Gastroesophageal sphincter (tissue), 3 donors: ENCODE measurements around the gene RHOG.

Experiments used
- POLR2A ChIP-seq, 2 donors: fragments of 450-650 bp; IDR thresholded peaks; one replicate each; pipeline ENCODE4 v1.6.1; 2017; ENCODE audit warnings: antibody characterized with exemption in 2 of 2, mild to moderate bottlenecking in 2 of 2, moderate library complexity in 1 of 2
- TF ChIP-seq, protein P1 (sequence below), 4 experiments: fragments of 200-600 bp in 2 of 4; fragments of 450-650 bp in 2 of 4; sonication (generic) in 1 of 4; IDR thresholded peaks; one replicate each; pipeline ENCODE4 v1.5.1; 2017 to 2019; ENCODE audit warnings: antibody characterized with exemption in 4 of 4, mild to moderate bottlenecking in 2 of 4, moderate library complexity in 2 of 4

DNA sequence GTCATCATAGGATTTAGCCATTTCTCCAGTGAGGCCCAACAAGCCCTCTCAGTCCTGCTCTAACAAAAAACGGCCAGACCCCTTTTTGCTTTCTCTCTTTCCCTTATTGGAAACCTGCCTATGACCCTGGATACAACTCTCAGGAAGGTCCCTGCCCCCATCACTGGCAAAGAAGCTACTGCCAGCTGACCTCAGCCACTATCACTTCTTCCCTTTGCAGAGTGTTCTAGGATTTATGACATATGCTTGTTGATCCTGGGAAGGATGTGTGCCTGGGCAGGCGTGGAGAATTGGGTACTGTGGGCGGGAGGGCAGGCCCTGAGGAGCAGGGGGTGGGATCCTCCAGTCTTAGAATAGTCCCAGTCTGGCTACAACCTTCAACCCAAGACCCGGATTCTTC lies 24.9 kb downstream of the RHOG start:
- TF ChIP-seq, protein P1, sequence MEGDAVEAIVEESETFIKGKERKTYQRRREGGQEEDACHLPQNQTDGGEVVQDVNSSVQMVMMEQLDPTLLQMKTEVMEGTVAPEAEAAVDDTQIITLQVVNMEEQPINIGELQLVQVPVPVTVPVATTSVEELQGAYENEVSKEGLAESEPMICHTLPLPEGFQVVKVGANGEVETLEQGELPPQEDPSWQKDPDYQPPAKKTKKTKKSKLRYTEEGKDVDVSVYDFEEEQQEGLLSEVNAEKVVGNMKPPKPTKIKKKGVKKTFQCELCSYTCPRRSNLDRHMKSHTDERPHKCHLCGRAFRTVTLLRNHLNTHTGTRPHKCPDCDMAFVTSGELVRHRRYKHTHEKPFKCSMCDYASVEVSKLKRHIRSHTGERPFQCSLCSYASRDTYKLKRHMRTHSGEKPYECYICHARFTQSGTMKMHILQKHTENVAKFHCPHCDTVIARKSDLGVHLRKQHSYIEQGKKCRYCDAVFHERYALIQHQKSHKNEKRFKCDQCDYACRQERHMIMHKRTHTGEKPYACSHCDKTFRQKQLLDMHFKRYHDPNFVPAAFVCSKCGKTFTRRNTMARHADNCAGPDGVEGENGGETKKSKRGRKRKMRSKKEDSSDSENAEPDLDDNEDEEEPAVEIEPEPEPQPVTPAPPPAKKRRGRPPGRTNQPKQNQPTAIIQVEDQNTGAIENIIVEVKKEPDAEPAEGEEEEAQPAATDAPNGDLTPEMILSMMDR (IDR thresholded peaks at IDR 0.05): no peak
- TF ChIP-seq POLR2A (IDR thresholded peaks at IDR 0.05): no peak
